ENCODE data around the gene LKAAEAR1. TPM values are rescaled to one million over a fixed set of nuclear protein-coding genes. Genes with fewer than 3 reads are reported as not detected.

The LKAAEAR1 gene
- total and polyA plus RNA-seq, 2 of the 13 experiments (the other 11 are each of a cell fraction or from before 2014, with no cell fraction given): not detected

DNA sequence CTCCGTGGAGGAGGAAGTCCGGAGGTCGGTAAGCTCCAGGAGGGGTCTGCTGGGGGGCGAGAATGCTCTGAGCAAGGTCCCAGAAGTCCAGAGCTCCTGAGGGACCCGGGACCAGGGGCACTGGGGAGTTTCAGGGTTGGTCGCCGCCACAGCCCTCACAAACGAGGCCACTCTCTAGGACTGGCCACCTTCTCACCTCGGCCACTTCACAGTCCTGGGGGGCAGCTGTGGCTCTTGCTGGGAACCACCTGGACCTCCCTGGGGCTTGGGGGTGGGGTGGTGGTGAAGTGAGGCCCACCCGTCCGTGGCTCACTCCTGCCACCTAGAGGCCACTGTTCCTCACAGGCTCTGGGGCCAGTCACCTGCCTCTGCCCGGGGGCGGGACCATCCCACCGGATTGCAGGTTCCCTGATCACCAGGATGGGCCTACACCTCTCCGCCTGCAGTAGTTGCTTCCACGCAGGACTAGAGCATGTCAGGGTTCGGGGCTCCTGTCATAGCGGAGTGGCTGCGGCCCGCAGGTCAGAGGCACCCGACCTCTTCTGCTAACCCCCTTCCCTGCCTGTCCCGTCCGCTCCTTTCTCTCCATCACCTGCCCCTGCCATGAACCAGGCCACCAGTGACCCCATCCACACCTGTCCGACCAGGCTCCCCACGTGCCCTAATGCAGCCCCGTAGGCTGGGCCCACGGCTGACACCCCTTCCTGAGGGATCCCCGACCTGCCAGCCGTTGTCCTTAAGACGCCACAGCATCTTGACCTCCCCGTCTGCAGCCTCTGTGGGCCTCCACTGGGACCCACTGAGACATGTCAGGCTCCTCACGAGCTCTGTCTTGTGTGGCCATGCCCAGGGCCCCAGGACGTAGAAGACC lies 26.3 kb downstream of the LKAAEAR1 start (continued):
- TF ChIP-seq ZKSCAN1 (IDR thresholded peaks at IDR 0.05; ENCODE audit: low read length): no peak
- TF ChIP-seq RXRA (CRISPR knock-in tag; IDR thresholded peaks at IDR 0.05): peak; percentile 76
- no peak; the same call in none of the 2 replicates for TF ChIP-seq ZNF230 (CRISPR knock-in tag; IDR thresholded peaks at IDR 0.05)
- TF ChIP-seq, protein P1, sequence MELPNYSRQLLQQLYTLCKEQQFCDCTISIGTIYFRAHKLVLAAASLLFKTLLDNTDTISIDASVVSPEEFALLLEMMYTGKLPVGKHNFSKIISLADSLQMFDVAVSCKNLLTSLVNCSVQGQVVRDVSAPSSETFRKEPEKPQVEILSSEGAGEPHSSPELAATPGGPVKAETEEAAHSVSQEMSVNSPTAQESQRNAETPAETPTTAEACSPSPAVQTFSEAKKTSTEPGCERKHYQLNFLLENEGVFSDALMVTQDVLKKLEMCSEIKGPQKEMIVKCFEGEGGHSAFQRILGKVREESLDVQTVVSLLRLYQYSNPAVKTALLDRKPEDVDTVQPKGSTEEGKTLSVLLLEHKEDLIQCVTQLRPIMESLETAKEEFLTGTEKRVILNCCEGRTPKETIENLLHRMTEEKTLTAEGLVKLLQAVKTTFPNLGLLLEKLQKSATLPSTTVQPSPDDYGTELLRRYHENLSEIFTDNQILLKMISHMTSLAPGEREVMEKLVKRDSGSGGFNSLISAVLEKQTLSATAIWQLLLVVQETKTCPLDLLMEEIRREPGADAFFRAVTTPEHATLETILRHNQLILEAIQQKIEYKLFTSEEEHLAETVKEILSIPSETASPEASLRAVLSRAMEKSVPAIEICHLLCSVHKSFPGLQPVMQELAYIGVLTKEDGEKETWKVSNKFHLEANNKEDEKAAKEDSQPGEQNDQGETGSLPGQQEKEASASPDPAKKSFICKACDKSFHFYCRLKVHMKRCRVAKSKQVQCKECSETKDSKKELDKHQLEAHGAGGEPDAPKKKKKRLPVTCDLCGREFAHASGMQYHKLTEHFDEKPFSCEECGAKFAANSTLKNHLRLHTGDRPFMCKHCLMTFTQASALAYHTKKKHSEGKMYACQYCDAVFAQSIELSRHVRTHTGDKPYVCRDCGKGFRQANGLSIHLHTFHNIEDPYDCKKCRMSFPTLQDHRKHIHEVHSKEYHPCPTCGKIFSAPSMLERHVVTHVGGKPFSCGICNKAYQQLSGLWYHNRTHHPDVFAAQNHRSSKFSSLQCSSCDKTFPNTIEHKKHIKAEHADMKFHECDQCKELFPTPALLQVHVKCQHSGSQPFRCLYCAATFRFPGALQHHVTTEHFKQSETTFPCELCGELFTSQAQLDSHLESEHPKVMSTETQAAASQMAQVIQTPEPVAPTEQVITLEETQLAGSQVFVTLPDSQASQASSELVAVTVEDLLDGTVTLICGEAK (IDR thresholded peaks at IDR 0.05): no peak
- TF ChIP-seq, protein P1 (CRISPR knock-in tag; IDR thresholded peaks at IDR 0.05): no peak
- TF ChIP-seq, protein P2, sequence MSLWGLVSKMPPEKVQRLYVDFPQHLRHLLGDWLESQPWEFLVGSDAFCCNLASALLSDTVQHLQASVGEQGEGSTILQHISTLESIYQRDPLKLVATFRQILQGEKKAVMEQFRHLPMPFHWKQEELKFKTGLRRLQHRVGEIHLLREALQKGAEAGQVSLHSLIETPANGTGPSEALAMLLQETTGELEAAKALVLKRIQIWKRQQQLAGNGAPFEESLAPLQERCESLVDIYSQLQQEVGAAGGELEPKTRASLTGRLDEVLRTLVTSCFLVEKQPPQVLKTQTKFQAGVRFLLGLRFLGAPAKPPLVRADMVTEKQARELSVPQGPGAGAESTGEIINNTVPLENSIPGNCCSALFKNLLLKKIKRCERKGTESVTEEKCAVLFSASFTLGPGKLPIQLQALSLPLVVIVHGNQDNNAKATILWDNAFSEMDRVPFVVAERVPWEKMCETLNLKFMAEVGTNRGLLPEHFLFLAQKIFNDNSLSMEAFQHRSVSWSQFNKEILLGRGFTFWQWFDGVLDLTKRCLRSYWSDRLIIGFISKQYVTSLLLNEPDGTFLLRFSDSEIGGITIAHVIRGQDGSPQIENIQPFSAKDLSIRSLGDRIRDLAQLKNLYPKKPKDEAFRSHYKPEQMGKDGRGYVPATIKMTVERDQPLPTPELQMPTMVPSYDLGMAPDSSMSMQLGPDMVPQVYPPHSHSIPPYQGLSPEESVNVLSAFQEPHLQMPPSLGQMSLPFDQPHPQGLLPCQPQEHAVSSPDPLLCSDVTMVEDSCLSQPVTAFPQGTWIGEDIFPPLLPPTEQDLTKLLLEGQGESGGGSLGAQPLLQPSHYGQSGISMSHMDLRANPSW (CRISPR knock-in tag; IDR thresholded peaks at IDR 0.05; ENCODE audit: borderline replicate concordance): no peak
- TF ChIP-seq ZSCAN31 (CRISPR knock-in tag; IDR thresholded peaks at IDR 0.05; ENCODE audit: low read depth): peak; percentile 14; the same call in 1 of the 2 replicates
- TF ChIP-seq, protein P3, sequence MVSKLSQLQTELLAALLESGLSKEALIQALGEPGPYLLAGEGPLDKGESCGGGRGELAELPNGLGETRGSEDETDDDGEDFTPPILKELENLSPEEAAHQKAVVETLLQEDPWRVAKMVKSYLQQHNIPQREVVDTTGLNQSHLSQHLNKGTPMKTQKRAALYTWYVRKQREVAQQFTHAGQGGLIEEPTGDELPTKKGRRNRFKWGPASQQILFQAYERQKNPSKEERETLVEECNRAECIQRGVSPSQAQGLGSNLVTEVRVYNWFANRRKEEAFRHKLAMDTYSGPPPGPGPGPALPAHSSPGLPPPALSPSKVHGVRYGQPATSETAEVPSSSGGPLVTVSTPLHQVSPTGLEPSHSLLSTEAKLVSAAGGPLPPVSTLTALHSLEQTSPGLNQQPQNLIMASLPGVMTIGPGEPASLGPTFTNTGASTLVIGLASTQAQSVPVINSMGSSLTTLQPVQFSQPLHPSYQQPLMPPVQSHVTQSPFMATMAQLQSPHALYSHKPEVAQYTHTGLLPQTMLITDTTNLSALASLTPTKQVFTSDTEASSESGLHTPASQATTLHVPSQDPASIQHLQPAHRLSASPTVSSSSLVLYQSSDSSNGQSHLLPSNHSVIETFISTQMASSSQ (IDR thresholded peaks at IDR 0.05; ENCODE audit: low read depth): no peak
- TF ChIP-seq, protein P3 (CRISPR knock-in tag; IDR thresholded peaks at IDR 0.05; ENCODE audit: borderline replicate concordance): peak; percentile 71
- peak; percentile 37; the same call in 1 of the 2 replicates for TF ChIP-seq ZNF263 (CRISPR knock-in tag; IDR thresholded peaks at IDR 0.05)
- TF ChIP-seq MTF1 (CRISPR knock-in tag; IDR thresholded peaks at IDR 0.05): no peak
- peak; percentile 30; the same call in 1 of the 2 replicates for TF ChIP-seq ELF3 (CRISPR knock-in tag; IDR thresholded peaks at IDR 0.05)

Data from HepG2 (cell line).